HepG2 (cell line): ENCODE data around the gene GRM5. TPM values are rescaled to one million over a fixed set of nuclear protein-coding genes. Genes with fewer than 3 reads are reported as not detected.

ENCODE experiments used
- ATAC-seq: fragments of 200-7000 bp; cut with Tn5 transposase; 3 replicates; pipeline ENCODE4 v1.9.1; 2020; ENCODE audit warnings: mild to moderate bottlenecking, moderate library complexity
- BruUV-seq: library from RNA; stranded (reverse); fragments of 400-500 nt; replicated peaks from 2 replicates; lab custom pipeline; 2021; lab: Mats Ljungman, UMichigan
- CTCF ChIA-PET: fragments of 300-600 bp; formaldehyde crosslinking; extraction: SDS; loops from one replicate; lab custom pipeline; 2021; ENCODE audit warnings: low total read pairs, inconsistent platforms, low intra/inter-chr PET ratio; lab: Yijun Ruan, JAX
- POLR2A ChIA-PET: fragments of 350-600 bp; sonication (Branson Sonifier 250); formaldehyde crosslinking; loops from one replicate; lab custom pipeline; 2020; ENCODE audit warnings: antibody characterized with exemption, inconsistent platforms; lab: Yijun Ruan, JAX
- DNase-seq: peaks from one replicate; pipeline ENCODE4 v3.0.0-alpha.2; 2015; ENCODE audit warnings: low spot score
- FAIRE-seq: peaks from 3 replicates; lab custom pipeline; 2011; peaks lifted over from hg19 to GRCh38; lab: Jason Lieb, UNC
- H2AFZ ChIP-seq: one replicate; pipeline ENCODE4 v1.6.1; 2011; ENCODE audit warnings: low read length, inconsistent platforms
- H3K27ac ChIP-seq: fragments of 300-600 bp; 3 replicates; pipeline ENCODE4 v1.8.0; 2011; ENCODE audit warnings: mixed run types, mild to moderate bottlenecking, mixed read lengths, low read length, inconsistent platforms; ENCODE audit not compliant: insufficient read depth; ENCODE audit errors: extremely low read length
- H3K27me3 ChIP-seq, 2 experiments: fragments of 200-600 bp in 1 of 2; 2 replicates in 1 of 2; 3 replicates in 1 of 2; pipeline versions ENCODE4 v1.6.0 to v1.8.0; 2011; ENCODE audit warnings: low read length in 2 of 2, mild to moderate bottlenecking in 2 of 2, moderate library complexity in 2 of 2, inconsistent platforms in 1 of 2; ENCODE audit not compliant: insufficient read depth in 2 of 2, control insufficient read depth in 1 of 2
- H3K36me3 ChIP-seq, 2 experiments: fragments of 200-600 bp in 1 of 2; replicated peaks in 1 of 2; 2 replicates in 1 of 2; 3 replicates in 1 of 2; pipeline versions ENCODE4 v1.5.1 to v1.8.0; 2011; ENCODE audit warnings: low read length in 2 of 2, inconsistent platforms in 1 of 2; ENCODE audit not compliant: insufficient read depth in 2 of 2, control insufficient read depth in 1 of 2
- H3K4me1 ChIP-seq: 2 replicates; pipeline ENCODE4 v1.5.1; 2012; ENCODE audit warnings: low read length, inconsistent platforms; ENCODE audit not compliant: insufficient read depth
- H3K4me2 ChIP-seq: 2 replicates; pipeline ENCODE4 v1.6.0; 2011; ENCODE audit warnings: low read depth, low read length, inconsistent platforms
- H3K4me3 ChIP-seq, 3 experiments: fragments of 200-600 bp in 1 of 3; sonication (generic), shearing (Covaris generic) in 1 of 3; replicated peaks in 1 of 3; 2 replicates each; pipeline ENCODE4 v1.5.1; 2011 to 2016; ENCODE audit warnings: low read length in 3 of 3, inconsistent platforms in 2 of 3, low read depth in 2 of 3, mild to moderate bottlenecking in 2 of 3, control low read depth in 1 of 3, mixed read lengths in 1 of 3; ENCODE audit not compliant: insufficient read depth in 1 of 3
- H3K79me2 ChIP-seq: one replicate; pipeline ENCODE4 v1.6.1; 2011; ENCODE audit warnings: low read length, inconsistent platforms; ENCODE audit not compliant: insufficient read depth
- H3K9ac ChIP-seq: 2 replicates; pipeline ENCODE4 v1.6.0; 2011; ENCODE audit warnings: mild to moderate bottlenecking, low read depth, low read length, inconsistent platforms; ENCODE audit not compliant: insufficient read depth
- H3K9me3 ChIP-seq: 2 replicates; pipeline ENCODE4 v1.5.1; 2012; ENCODE audit warnings: mild to moderate bottlenecking, low read length
- H4K20me1 ChIP-seq: 2 replicates; pipeline ENCODE4 v1.6.0; 2011; ENCODE audit warnings: inconsistent platforms, mild to moderate bottlenecking, low read length, moderate library complexity; ENCODE audit not compliant: insufficient read depth
- ATF7-NPFF ChIP-seq: sonication (generic); formaldehyde crosslinking; IDR thresholded peaks from 2 replicates; pipeline ENCODE4 v1.8.1; 2023; ENCODE audit warnings: mild to moderate bottlenecking, low read depth, missing genetic modification reagents, moderate library complexity
- ATM ChIP-seq: fragments of 450-650 bp; IDR thresholded peaks from 2 replicates; pipeline ENCODE4 v1.7.1; 2017; ENCODE audit warnings: mild to moderate bottlenecking, borderline replicate concordance
- CCDC6 ChIP-seq: sonication (generic); formaldehyde crosslinking; IDR thresholded peaks from 2 replicates; pipeline ENCODE4 v1.8.1; 2022; ENCODE audit warnings: mild to moderate bottlenecking, missing genetic modification reagents, moderate library complexity
- HOXA3 ChIP-seq: sonication (generic); formaldehyde crosslinking; IDR thresholded peaks from 2 replicates; pipeline ENCODE4 v1.5.0; 2020; ENCODE audit warnings: missing genetic modification reagents
- KLF13 ChIP-seq: sonication (generic); formaldehyde crosslinking; IDR thresholded peaks from 2 replicates; pipeline ENCODE4 v1.4.0; 2020; ENCODE audit warnings: mild to moderate bottlenecking, missing genetic modification reagents
- KLF9 ChIP-seq: IDR thresholded peaks from 2 replicates; pipeline ENCODE4 v1.6.1; 2016; ENCODE audit warnings: low read depth
- MEIS2 ChIP-seq: sonication (generic); formaldehyde crosslinking; IDR thresholded peaks from 2 replicates; pipeline ENCODE4 v1.9.0; 2021; ENCODE audit warnings: mild to moderate bottlenecking, missing genetic modification reagents
- NAIF1 ChIP-seq: sonication (generic); formaldehyde crosslinking; IDR thresholded peaks from 2 replicates; pipeline ENCODE4 v1.5.0; 2020; ENCODE audit warnings: mild to moderate bottlenecking, missing genetic modification reagents, borderline replicate concordance
- SALL2 ChIP-seq: sonication (generic); formaldehyde crosslinking; IDR thresholded peaks from 2 replicates; pipeline ENCODE4 v1.8.1; 2023; ENCODE audit warnings: mild to moderate bottlenecking, missing genetic modification reagents, inconsistent platforms
- SETDB1 ChIP-seq: sonication (generic); formaldehyde crosslinking; IDR thresholded peaks from 2 replicates; pipeline ENCODE4 v1.5.1; 2020; ENCODE audit warnings: missing genetic modification reagents, mild to moderate bottlenecking, borderline replicate concordance
- SYNCRIP ChIP-seq: fragments of 200-400 bp; formaldehyde crosslinking; IDR thresholded peaks from 2 replicates; pipeline ENCODE4 v1.6.1; 2018; ENCODE audit warnings: mild to moderate bottlenecking, low read depth, low read length; ENCODE audit not compliant: insufficient read depth
- ZC3H4 ChIP-seq: sonication (generic); formaldehyde crosslinking; IDR thresholded peaks from 2 replicates; pipeline ENCODE4 v1.4.0; 2020; ENCODE audit warnings: missing genetic modification reagents, borderline replicate concordance
- ZNF678 ChIP-seq: sonication (generic); formaldehyde crosslinking; IDR thresholded peaks from 2 replicates; pipeline ENCODE4 v1.4.0; 2020; ENCODE audit warnings: mild to moderate bottlenecking, missing genetic modification reagents
- WGBS: methylation state at CpG from one replicate; pipeline ENCODE4 v1.1.6; 2017; ENCODE audit warnings: low lambda C conversion rate; 5-methylcytosine and 5-hydroxymethylcytosine counted together
- in situ Hi-C: cut with HindIII; loops from 2 replicates; pipeline ENCODE4 v1.10.0; 2017; ENCODE audit warnings: low pct_unique_long_range_greater_than_20kb; ENCODE audit not compliant: extremely low pct_ligation_motif_present
- intact Hi-C: fragments of 100-400 bp; cut with micrococcal nuclease; formaldehyde crosslinking; loops from one replicate; pipeline ENCODE4 v1.10.0; 2022; ENCODE audit not compliant: unreplicated experiment
- polyA plus RNA-seq, 8 experiments: library from polyadenylated mRNA; depleted of rRNA in 3 of 8; stranded (reverse) in 7 of 8; unstranded in 1 of 8; fragments of >200 nt; fragmentation: Illumina TruSeq in 4 of 8; extraction: Trizol in 4 of 8; gene quantifications; 2 replicates each; pipeline versions ENCODE4 v1.2.1 to v1.2.3, GENCODE V29; 2011 to 2016; ENCODE audit warnings: low read depth in 4 of 8, missing spikeins in 1 of 8, mixed read lengths in 1 of 8; ENCODE audit not compliant: insufficient read depth in 1 of 8
- total RNA-seq, 5 experiments: library from RNA; depleted of rRNA; stranded (reverse); fragments of >200 nt; fragmentation: Illumina TruSeq; extraction: Trizol; gene quantifications; 2 replicates each; pipeline ENCODE4 v1.2.3, GENCODE V29; 2016; ENCODE audit warnings: low read depth in 1 of 5

GRM5 gene
- total and polyA plus RNA-seq, 2 of the 13 experiments (the other 11 are each of a cell fraction or from before 2014, with no cell fraction given): not detected

DNA sequence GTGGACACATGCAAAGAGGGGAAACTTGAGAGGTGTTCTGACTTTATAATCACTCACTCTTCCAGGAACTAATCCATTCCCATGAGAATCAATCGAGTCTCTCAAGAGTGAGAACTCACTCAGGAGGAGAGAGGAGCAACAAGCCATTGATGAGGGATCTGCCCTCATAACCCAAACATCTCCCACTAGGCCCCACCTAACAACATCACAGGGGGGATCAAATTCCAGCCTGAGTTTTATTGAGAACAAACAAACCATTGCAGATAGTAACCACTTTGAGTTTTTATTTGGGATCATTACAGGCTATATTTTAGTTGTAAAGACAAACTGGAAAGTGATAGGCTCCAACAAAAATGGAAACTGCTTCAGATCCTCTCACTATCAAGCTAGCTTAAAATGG is 399.4 kb downstream of the GRM5 start:
- CTCF ChIA-PET: no interaction called here
- FAIRE-seq (no peak), ATAC-seq (no peak), DNase-seq (no peak)
- POLR2A ChIA-PET: no interaction called here
- 0% methylated on average over 1 of the region's 1 CpG for WGBS
- Histone ChIP-seq H3K27me3 (no peaks in the 10 kb centered on the region), H3K27ac (no peak overlapping the region), H3K4me1 (no peaks in the 10 kb centered on the region), H3K9me3 (no peaks in the 10 kb centered on the region), H4K20me1 (no peaks in the 10 kb centered on the region), H2AFZ (no peak overlapping the region), H3K4me2 (no peak overlapping the region), H3K36me3 (no peaks in the 10 kb centered on the region), H3K4me3 (no peak overlapping the region), H3K79me2 (no peaks in the 10 kb centered on the region), H3K9ac (no peak overlapping the region)
- no peak for TF ChIP-seq HOXA3
- no peak for TF ChIP-seq ATF7-NPFF (CRISPR knock-in tag)
- no peak for TF ChIP-seq CCDC6 (CRISPR knock-in tag)
- no peak for TF ChIP-seq SYNCRIP
- TF ChIP-seq SETDB1 (CRISPR knock-in tag): no peak
- no peak for TF ChIP-seq ZC3H4 (CRISPR knock-in tag)
- TF ChIP-seq KLF13 (CRISPR knock-in tag): no peak
- TF ChIP-seq ATM: no peak
- intact Hi-C loops: no loop called here
- in situ Hi-C loops: no loop called here
- BruUV-seq: no TSS peak

GRCh38 chr11:88657076-88657738 is 408.6 kb downstream of the GRM5 start:
- BruUV-seq: no TSS peak
- TF ChIP-seq SALL2 (CRISPR knock-in tag) (no peak), KLF9 (CRISPR knock-in tag) (no peak), NAIF1 (CRISPR knock-in tag) (no peak), ZNF678 (CRISPR knock-in tag) (no peak), MEIS2 (no peak)
- H4K20me1 ChIP-seq: no peaks in the 10 kb centered on the region
- no peak overlapping the region for H3K9ac ChIP-seq
- intact Hi-C loops (no loop called here), in situ Hi-C loops (no loop called here)
- POLR2A ChIA-PET: no interaction called here
- FAIRE-seq (no peak), DNase-seq (no peak), ATAC-seq (no peak)
- no peaks in the 10 kb centered on the region for H3K4me1 ChIP-seq
- H3K27ac ChIP-seq: no peak overlapping the region
- WGBS: 0% methylated on average over 1 of the region's 1 CpG
- no peaks in the 10 kb centered on the region for H3K9me3 ChIP-seq
- no peaks in the 10 kb centered on the region for H3K36me3 ChIP-seq
- no peaks in the 10 kb centered on the region for H3K79me2 ChIP-seq
- H2AFZ ChIP-seq: no peak overlapping the region
- no peaks in the 10 kb centered on the region for H3K27me3 ChIP-seq
- H3K4me2 ChIP-seq: no peak overlapping the region
- no peak overlapping the region for H3K4me3 ChIP-seq
- CTCF ChIA-PET: no interaction called here
